ENCODE results near the gene INSYN1.
"Not testable (repeated sequence)": the region's sequence is repeated elsewhere in the genome, so short reads cannot be mapped to it uniquely, and the experiment has no call there.

Gene INSYN1, protein sequence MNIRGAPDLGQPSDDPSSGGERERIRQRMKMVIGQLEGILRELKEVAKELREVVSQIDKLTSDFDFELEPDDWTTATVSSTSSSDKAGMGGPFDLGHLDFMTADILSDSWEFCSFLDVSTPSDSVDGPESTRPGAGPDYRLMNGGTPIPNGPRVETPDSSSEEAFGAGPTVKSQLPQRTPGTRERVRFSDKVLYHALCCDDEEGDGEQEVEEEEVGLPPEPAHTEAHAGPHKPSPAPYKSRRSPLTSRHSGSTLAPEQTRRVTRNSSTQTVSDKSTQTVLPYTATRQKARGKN

DNA sequence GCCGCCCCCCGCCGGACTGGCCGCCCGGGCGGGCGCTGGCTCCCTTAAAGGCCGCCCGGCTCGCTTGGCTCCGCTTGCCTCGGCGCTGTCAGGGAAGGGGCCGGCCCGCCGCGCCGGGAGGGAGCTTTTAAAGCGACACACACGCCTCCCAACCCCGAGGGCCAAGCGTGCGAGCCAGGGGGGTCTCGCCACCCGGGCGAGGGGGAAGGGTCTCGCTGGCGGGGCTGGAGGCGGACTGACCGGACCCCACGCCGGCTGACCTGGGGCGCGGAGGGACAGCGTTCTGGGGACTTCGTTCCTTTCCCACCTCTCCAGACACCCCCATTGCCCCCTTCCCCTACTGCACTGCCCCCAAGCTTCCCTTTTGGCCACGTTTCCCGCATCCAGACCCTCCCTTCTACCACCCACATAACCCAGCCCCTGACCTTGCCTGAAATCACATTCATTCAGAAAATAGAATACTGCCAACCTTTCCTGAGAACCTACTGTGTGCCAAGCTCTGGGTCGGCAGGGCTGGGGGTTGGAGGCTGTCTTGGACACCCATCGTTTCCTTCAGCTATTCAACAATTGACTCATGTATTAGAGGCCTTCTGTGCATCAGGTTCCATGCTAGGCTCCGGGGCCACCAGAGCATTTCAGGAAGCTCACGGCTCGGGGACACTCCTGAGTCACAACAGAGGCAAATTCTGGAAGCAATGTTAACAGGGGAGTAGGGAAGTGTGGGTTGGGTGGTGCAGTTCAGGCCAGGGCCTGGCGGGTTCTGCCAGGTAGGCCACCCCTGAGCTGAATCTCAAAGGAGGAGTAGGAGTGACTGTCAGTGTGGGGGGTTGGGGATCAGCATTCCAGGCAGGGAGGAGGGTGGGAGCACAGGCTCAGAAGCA, at the start of gene INSYN1:
Gene INSYN1 (minus strand): TSS at position 102 of the 881 bp plus-strand sequence. CDS start 2,221 bp downstream, outside the sequence.
- no peak for DNase-seq

DNA sequence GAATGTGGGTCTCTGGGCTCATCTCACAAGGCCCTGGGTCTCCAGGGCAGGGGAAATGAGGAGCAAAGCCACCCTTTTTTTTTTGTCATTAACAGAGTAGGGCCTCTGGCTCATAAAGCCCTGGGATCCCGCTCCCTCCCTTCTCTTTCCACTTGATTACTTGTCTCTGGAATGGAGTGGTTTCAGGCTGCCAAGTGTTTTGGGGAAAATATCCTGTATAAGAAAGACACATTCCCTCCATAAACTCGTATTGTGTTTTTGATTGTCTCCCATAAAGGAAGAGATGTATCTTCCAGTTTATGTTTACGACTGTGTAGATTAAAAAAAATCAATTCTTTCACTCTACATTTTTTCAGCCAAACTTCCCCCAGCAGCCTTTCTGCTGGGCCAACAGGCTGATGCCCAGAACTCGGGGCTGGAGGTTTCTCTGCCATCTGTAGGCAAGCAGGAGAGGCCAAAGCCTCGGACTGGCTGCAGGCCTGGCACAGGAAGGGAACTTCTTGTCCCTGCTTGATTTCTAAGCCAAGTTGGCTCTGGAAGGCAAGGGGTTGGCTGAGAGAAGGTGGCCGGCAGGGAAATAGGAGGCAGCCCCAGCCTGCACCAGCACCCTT, 49.4 kb upstream of the INSYN1 start:
- DNase-seq: no peak

GRCh38 chr15:73800662-73801345, 47.7 kb upstream of the INSYN1 start:
- DNase-seq: no peak

DNA sequence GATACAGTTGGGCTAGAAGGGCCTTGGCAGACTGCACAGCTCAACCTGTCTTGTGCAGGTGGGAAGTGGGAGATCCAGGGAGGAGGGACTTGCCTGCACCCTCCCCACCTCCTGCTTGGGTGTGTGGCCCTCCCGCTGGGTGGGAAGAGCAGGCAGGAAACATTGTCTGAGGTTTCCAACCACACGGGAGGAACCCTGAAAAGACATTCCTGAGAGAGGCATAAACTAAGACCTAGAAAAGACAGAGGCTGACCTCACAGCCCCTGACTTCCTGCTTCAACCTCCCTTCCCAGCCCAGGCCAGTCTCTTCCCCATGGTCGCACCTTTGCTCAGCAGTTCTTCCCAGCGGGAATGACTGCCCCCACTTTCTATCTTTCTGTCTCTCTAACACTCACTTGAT, 46.3 kb upstream of the INSYN1 start:
- no peak for DNase-seq

- no peak for DNase-seq
Measured at GRCh38 chr15:73797366-73798158, 44.4 kb upstream of the INSYN1 start.

GRCh38 chr15:73796331-73796831, 43.2 kb upstream of the INSYN1 start:
- no peak for DNase-seq

DNA sequence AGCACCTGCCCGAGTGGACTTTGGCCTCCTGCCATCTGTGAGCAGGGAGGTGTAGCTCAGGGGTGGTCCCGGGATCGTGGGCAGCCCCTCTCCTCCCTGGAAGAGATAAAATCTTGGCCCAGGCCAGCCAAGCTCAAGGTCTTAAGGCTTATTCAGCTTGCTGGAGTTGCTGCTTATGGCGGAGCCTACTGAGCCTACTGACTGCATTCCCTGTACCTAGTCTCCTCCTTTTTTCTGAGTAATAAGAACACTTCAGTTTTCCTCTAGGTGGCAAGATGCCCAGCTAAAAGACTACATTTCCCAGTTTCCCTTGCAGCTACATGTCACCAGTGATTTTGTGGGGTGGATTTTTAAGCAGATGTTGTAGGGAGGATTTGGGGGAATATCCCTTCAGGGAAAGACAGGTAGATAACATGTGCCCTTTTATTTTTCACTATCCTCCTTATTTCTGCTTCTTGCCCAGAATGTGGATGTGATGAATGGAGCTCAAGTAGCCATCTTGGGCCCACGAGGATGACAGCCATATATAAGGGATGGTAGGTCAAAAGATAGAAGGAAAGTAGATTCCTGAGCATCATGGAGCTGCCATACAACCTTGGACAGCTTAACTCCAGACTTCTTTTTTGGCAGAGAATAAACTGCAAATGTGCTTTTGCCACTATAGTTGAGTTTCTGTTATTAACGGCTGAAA, 41.4 kb upstream of the INSYN1 start:
- DNase-seq: no peak

- DNase-seq: not testable (repeated sequence)
Measured at GRCh38 chr15:73792899-73793541, 39.9 kb upstream of the INSYN1 start.

DNA sequence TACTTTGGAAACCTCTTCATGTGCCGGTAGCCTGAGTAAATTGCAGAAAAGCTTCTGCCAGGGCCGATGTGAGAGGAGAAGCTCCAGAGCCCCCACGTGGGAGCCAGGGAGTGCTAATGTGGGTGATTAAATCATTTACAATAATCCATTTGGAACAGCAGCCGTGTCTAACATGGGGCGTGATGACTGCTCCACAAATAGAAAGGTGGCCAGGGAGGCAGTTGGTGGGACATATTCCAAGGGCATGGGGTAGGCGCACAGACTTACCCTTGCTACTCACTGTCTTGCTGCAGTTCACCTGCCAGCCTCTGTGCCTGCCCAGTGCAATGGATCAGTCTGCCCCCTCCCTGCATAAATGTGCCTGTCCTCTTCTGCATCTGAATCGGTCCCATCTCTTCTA, 39.3 kb upstream of the INSYN1 start:
- no peak for DNase-seq

DNA sequence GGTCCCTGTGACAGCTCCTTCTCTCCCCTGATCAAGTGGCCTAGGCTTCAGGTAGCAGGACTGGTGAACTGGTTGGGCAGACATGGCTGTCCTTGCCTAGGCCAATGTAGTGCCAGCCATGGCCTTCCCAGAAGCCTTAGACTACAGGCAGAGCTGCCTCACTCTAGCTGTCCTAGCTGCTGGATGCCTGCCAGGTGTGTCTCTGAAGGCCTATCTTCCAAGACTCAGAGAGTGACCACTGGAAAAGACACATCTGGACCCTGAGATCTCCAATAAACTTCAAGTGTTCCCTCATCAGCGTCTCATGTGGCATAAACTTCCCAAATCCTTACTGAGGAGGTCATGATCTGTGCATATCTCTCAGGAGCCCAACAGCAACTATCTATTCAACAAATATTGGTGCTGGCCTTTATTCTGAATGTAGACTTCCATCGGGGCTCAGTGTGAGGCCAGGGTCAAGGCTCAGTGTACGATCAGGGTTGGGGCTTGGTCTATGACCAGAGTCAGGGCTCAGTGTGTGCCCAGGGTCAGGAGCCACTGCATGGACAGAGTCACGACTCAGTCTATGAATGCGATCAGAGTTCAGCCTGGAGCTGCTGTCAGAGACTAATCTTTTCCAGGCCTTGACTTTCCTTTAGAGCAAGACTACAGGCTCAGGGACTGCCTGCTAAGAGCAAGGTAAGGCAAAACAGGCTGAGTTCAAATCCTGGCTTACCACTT, 36.5 kb upstream of the INSYN1 start:
- no peak for DNase-seq

DNA sequence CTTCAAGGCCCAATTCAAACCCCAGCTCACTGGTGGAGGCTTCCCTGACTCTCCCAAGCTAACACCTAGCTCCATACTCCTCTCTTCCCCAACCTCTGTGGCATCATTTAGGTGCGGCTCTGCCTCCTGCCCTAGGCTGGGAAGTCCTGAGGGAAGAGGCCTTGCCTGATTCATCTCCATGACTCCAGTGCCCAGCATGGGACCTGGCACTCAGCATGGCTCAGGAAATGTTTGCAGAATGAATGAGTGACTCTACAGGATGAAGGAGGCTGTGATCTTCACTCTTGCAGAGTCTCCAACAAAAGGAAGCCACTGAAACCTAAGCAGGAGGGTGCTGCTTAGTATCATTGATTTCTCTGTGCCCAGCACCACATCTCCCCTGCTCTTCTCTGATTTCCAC, 34.5 kb upstream of the INSYN1 start:
- no peak for DNase-seq

GRCh38 chr15:73786538-73786937, 33.4 kb upstream of the INSYN1 start:
- DNase-seq: no peak

GRCh38 chr15:73785256-73786014, 32.3 kb upstream of the INSYN1 start:
- DNase-seq: not testable (repeated sequence)

GRCh38 chr15:73784291-73784690, 31.1 kb upstream of the INSYN1 start:
- no peak for DNase-seq

- DNase-seq: no peak
Measured at GRCh38 chr15:73782344-73782959, 29.3 kb upstream of the INSYN1 start.

DNA sequence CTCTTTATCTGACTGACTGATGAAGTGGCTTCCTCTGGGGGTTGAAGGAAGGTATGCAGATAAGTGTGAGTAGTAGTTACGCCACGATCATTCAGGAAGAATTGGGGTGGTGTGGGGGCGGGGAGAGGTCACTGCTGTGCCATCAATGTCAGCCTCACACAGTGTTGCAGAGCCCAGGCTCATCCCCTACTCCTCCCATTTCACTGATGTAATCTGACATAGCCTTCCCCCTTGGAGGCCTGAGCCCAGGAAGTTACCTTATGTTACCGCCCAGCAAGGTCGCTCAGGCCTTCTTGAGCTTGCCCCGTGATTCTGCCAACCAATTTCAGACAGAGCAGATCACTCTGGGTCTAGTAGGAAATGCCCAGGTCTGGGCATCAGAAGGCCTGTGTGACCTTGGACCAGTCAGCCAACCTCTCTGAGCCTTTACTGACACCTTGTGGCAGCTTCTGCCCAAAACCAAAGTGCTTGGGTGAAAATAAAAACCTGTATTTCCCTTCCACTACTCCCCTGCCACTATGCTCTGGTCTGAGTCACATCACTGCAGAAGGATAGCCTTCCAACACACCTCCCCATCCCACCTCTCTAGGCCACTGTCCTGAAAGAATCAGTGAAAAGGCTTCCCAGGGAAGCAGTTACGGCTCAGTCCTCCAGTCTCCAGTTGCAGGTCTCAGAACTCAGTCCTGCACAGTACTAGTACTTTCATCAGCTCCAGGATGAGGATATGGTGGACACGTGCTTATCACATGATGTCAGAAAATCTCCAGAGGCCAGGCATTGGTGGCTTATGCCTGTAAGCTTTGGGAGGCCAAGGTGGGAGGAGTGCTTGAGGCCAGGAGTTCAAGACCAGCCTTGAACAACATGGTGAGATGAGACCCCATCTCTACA, 28.1 kb upstream of the INSYN1 start:
- DNase-seq: no peak

- DNase-seq: no peak
Measured at GRCh38 chr15:73779974-73780373, 26.8 kb upstream of the INSYN1 start.

DNA sequence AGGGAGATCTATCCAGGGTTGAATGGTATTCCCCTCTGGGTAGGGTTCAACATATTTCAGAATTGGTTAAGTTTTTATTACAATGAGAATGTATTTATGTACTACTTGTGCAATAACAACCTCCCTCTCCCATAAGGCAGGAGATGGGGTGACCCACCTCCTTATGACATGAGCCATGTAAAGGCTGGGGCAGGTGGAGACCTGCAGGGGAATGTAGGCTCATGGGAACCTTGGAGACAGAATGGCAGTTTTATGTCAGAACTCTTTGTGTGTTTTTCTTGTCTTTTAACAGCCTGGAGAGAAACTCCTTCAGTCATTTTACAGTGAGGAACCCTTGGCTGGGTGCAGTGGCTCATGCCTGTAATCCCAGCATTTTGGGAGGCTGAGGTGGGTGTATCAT, 24.6 kb upstream of the INSYN1 start:
- DNase-seq: no peak

All from NCI-H1930 (cell line).